ENCODE results near the gene SCRN1. TPM values are rescaled to one million over a fixed set of nuclear protein-coding genes. Genes with fewer than 3 reads are reported as not detected.
"Not testable (repeated sequence)": the region's sequence is repeated elsewhere in the genome, so short reads cannot be mapped to it uniquely, and the experiment has no call there.

Gene SCRN1
- total RNA-seq, 6 experiments from 2014 or later: 137 to 168 (median 145) TPM

DNA sequence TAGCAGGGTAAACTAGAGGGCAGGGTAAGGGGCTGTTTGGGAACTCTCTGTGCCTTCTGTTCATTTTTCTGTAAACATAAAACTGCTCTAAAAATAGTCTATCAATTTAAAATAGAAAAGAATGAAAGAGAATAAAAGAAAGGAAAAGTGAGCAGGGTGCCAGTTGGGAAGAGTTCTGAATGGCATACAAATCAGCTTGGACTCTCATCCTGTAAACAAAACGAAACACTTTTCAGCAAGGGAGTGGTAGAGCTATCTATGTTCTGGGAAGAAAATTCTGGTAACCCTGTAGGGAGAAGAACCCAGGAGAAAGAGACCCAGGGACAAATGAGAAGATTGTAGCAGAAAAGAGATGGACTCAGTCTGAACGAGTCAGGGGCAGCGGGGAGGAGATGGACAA, 24.6 kb downstream of the SCRN1 start:
- Mint-ChIP-seq H3K27me3 (ENCODE audit: insufficient read depth) (peaks cover 2% of the 10 kb centered on the region; the same call in 1 of the 2 replicates), H3K4me3 (no peak overlapping the region), H3K9me3 (no peaks in the 10 kb centered on the region), H3K36me3 (ENCODE audit: low read depth) (peaks cover 23% of the 10 kb centered on the region), H3K27ac (no peak overlapping the region), H3K4me1 (ENCODE audit: low read depth) (peaks cover 29% of the 10 kb centered on the region)
- no peak for DNase-seq
- TF ChIP-seq, protein P1, sequence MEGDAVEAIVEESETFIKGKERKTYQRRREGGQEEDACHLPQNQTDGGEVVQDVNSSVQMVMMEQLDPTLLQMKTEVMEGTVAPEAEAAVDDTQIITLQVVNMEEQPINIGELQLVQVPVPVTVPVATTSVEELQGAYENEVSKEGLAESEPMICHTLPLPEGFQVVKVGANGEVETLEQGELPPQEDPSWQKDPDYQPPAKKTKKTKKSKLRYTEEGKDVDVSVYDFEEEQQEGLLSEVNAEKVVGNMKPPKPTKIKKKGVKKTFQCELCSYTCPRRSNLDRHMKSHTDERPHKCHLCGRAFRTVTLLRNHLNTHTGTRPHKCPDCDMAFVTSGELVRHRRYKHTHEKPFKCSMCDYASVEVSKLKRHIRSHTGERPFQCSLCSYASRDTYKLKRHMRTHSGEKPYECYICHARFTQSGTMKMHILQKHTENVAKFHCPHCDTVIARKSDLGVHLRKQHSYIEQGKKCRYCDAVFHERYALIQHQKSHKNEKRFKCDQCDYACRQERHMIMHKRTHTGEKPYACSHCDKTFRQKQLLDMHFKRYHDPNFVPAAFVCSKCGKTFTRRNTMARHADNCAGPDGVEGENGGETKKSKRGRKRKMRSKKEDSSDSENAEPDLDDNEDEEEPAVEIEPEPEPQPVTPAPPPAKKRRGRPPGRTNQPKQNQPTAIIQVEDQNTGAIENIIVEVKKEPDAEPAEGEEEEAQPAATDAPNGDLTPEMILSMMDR (IDR thresholded peaks at IDR 0.05): no peak

DNA sequence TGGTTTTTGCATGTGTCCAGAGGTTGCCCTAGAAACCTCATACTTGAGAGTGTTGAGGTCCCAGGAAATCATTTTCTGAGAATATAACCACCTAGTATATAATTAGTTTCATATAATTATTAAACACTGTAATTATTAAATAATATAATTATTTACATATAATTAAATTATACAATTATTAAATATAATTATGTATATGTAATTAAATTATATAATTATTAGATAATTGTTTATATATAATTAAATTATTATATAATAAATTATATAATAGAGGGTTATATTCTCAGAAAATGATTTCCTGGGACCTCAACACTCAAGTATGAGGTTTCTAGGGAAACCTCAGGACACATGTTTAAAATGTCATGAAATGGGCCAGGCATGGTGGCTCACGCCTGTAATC, 27.6 kb downstream of the SCRN1 start:
- peaks cover 14% of the 10 kb centered on the region for H3K4me1 Mint-ChIP-seq (ENCODE audit: low read depth)
- TF ChIP-seq, protein P1 (IDR thresholded peaks at IDR 0.05): no peak
- H3K9me3 Mint-ChIP-seq: no peaks in the 10 kb centered on the region
- H3K27ac Mint-ChIP-seq: no peak overlapping the region
- peaks cover 23% of the 10 kb centered on the region for H3K36me3 Mint-ChIP-seq (ENCODE audit: low read depth)
- H3K4me3 Mint-ChIP-seq: no peak overlapping the region
- DNase-seq: no peak
- H3K27me3 Mint-ChIP-seq (ENCODE audit: insufficient read depth): no peaks in the 10 kb centered on the region; the same call in 1 of the 2 replicates

DNA sequence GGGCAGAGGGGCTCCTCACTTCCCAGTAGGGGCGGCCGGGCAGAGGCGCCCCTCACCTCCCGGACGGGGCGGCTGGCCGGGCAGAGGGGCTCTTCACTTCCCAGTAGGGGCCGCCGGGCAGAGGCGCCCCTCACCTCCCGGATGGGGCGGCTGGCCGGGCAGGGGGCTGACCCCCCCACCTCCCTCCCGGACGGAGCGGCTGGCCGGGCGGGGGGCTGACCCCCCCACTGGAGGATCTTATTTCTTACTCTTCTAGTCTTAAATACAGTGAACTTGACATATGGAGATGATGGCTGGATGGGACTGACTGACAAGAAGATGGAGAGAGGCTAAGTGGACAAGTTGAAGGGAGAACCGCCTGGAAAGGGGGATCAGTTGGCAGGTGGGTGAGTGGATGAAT, 28.0 kb downstream of the SCRN1 start:
- H3K4me3 Mint-ChIP-seq; DNase-seq; H3K9me3 Mint-ChIP-seq; H3K27ac Mint-ChIP-seq; H3K27me3 Mint-ChIP-seq (ENCODE audit: insufficient read depth): not testable (repeated sequence)
- Mint-ChIP-seq H3K4me1 (ENCODE audit: low read depth) (peaks cover 17% of the 10 kb centered on the region), H3K36me3 (ENCODE audit: low read depth) (peaks cover 23% of the 10 kb centered on the region)

DNA sequence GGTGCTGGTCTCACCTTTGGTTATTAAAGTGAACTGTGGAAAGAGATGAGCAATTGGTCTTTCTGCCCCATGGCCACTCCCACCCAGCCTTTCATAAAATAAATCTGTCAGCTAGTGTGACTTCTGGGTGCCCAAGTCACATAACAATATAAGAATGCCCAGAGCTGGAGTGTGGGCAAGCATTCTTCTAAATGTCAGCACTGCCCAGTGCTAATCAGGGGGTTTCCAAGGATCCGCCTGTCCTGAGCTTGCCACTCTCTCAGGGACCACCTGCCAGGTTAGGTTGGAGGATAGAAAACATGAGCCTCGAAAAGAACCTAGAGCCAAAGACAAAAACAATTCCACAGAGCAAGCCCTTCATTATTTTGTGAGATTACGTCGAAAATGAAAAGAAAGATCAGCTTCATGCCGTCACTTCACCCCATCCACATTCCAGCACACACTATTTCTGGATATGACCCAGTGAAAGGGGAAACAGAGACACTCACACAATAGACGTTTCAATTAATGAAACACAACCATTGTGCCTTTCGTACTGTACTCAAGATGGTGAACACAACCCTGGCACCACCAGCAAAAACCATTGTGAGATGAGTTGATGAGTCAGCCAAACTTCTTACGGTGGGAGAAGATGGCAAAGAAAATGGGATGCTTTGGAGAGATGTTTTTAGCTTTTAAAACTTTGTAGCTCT, 30.8 kb downstream of the SCRN1 start:
- no peaks in the 10 kb centered on the region for H3K9me3 Mint-ChIP-seq
- TF ChIP-seq, protein P1 (IDR thresholded peaks at IDR 0.05): no peak
- peak overlapping the region; percentile 13; the same call in 1 of the 2 replicates for H3K27ac Mint-ChIP-seq
- no peak overlapping the region for H3K4me3 Mint-ChIP-seq
- H3K27me3 Mint-ChIP-seq (ENCODE audit: insufficient read depth): no peaks in the 10 kb centered on the region; the same call in 1 of the 2 replicates
- no peak for DNase-seq
- peaks cover 9% of the 10 kb centered on the region for H3K4me1 Mint-ChIP-seq (ENCODE audit: low read depth)
- H3K36me3 Mint-ChIP-seq (ENCODE audit: low read depth): peaks cover 17% of the 10 kb centered on the region

DNA sequence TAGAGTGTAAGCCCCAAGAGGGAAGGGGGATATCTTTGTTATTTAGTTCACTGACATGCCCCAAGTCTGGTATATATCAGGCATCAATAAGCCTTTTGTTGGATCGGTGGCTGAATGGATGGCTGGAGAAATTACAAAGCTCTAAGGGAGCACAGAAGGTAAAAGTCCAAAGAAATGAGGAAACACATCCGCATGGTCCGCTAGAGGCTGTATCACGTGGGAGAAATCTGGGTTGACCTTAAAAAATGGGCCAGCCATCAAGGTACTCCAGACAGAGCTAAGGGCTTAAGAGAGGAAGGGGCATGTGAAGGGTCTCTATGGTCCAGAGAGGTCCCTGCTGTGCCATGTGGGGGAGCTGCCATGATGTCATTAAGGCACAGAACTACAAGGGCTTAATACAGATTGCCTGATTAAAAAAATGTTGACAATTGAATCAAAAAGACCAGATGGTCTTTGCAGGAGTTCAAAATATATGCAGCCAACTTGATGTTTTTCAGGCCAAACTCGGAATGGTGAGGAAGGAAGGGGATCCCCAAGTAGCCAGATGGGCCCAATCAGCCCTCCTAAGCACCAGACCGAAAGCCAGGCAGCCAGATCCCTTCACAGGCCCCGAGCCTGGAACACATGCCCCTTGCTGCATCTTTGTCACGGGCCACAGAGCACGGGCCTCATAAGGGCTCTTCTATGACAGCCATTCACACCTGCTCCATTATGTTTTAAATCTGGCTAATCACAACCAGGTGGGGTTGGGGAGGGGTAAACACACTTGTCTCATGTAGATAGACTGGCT, 31.9 kb downstream of the SCRN1 start:
- Mint-ChIP-seq H3K36me3 (ENCODE audit: low read depth) (peaks cover 23% of the 10 kb centered on the region), H3K4me3 (no peak overlapping the region), H3K9me3 (no peaks in the 10 kb centered on the region), H3K27ac (no peak overlapping the region), H3K4me1 (ENCODE audit: low read depth) (peaks cover 9% of the 10 kb centered on the region), H3K27me3 (ENCODE audit: insufficient read depth) (no peaks in the 10 kb centered on the region; the same call in 1 of the 2 replicates)
- TF ChIP-seq, protein P1 (IDR thresholded peaks at IDR 0.05): no peak
- no peak for DNase-seq

DNA sequence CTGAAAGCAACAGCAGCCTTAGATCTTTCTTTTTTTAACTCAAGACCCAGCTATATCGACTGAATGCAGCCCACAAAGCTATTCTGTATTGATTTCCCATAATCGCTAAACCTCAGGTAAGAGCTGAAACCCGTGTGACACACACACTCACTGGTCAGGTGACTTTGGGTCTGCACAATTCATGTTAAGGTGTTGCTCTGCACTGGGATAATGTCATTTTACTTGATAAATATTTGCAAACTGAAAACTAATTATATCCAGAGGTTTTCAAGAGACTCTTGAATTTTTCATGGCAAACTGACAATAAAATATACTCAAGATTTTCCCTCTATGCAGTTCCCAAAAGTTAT, 33.1 kb downstream of the SCRN1 start:
- H3K4me3 Mint-ChIP-seq: no peak overlapping the region

More for the DNA sequence above, 33.1 kb downstream of the SCRN1 start:
- Mint-ChIP-seq H3K27ac (no peak overlapping the region), H3K36me3 (ENCODE audit: low read depth) (peaks cover 34% of the 10 kb centered on the region), H3K4me1 (ENCODE audit: low read depth) (peaks cover 9% of the 10 kb centered on the region), H3K27me3 (ENCODE audit: insufficient read depth) (no peaks in the 10 kb centered on the region; the same call in 1 of the 2 replicates), H3K9me3 (no peaks in the 10 kb centered on the region)
- TF ChIP-seq, protein P1 (IDR thresholded peaks at IDR 0.05): no peak
- DNase-seq: no peak
